ENCODE results near the gene OLFM1.

The OLFM1 gene

DNA sequence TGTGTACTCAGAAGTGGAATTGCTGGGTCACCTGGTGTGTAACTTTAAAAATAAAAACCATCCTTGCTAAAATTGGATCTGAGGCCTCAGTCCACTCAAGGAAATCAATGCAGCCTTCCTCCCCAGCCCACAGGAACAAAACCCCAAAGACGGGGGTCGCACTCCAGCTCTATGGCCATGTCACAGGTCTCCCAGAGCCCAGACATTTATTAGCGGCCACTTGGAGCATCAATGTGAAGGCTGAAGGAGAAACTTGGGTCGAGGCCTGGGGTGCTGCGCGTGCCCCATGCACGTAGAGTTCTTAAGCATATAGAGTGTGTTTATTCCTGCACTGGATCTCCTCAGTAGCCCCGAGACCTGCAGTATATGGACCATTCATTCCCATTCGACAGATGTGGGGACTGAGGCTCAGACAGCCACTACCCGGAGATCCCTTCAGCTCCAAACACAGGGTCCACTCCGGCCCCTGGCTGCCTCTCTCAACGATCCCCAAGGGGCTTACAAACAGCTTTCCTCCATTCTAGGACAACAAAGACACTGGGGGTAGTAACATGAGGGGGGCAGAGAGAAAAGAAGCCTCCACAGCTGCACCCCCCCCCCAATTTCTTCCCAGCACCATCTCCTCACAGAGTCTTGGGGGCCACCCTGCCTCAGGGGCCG is 14.3 kb upstream of the OLFM1 start:
- no peak overlapping the region for H3K27ac ChIP-seq (ENCODE audit: low read length)
- H3K36me3 ChIP-seq (ENCODE audit: control insufficient read depth, low read depth, low read length): no peaks in the 10 kb centered on the region
- no peak overlapping the region for H3K4me3 ChIP-seq (ENCODE audit: low read length)
- peaks cover 22% of the 10 kb centered on the region for H3K27me3 ChIP-seq (ENCODE audit: control insufficient read depth, insufficient read depth, low read length)
- no peaks in the 10 kb centered on the region for H3K9me3 ChIP-seq (ENCODE audit: control insufficient read depth, low read depth, low read length)
- peaks cover 11% of the 10 kb centered on the region for H3K4me1 ChIP-seq (ENCODE audit: control insufficient read depth, low read depth, low read length)
- no peak overlapping the region for H3K9ac ChIP-seq (ENCODE audit: low read length)

DNA sequence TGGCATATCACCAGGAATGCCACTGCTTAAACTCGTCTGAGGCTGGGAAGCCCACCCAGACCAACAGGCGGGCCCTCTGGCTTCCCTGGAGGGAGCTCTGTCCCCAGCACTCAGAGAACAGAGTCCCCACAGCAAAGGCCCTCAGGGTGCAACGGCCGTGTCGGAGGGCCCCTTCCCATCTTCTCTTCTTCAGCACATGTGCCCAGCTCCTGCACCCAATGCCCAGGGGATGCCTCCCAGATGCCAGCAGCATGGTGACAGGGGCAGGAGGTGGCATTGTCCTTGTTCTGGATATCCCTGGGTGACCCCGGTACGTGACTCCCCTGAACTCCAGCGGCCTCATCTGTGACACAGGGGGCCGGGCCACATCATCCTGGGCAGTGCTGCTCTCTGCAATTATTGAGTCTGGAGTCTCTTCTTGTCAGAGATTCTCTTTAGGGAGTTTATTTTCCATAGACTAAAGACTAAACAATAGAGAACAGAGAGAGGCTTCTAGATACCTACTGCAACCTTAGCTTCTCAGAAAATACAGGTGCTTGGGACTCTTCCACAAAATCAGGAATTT is 13.6 kb upstream of the OLFM1 start:
- Histone ChIP-seq H3K4me3 (ENCODE audit: low read length) (no peak overlapping the region), H3K9me3 (ENCODE audit: control insufficient read depth, low read depth, low read length) (no peaks in the 10 kb centered on the region), H3K27ac (ENCODE audit: low read length) (no peak overlapping the region), H3K4me1 (ENCODE audit: control insufficient read depth, low read depth, low read length) (peaks cover 11% of the 10 kb centered on the region), H3K9ac (ENCODE audit: low read length) (no peak overlapping the region), H3K27me3 (ENCODE audit: control insufficient read depth, insufficient read depth, low read length) (peaks cover 22% of the 10 kb centered on the region), H3K36me3 (ENCODE audit: control insufficient read depth, low read depth, low read length) (no peaks in the 10 kb centered on the region)

DNA sequence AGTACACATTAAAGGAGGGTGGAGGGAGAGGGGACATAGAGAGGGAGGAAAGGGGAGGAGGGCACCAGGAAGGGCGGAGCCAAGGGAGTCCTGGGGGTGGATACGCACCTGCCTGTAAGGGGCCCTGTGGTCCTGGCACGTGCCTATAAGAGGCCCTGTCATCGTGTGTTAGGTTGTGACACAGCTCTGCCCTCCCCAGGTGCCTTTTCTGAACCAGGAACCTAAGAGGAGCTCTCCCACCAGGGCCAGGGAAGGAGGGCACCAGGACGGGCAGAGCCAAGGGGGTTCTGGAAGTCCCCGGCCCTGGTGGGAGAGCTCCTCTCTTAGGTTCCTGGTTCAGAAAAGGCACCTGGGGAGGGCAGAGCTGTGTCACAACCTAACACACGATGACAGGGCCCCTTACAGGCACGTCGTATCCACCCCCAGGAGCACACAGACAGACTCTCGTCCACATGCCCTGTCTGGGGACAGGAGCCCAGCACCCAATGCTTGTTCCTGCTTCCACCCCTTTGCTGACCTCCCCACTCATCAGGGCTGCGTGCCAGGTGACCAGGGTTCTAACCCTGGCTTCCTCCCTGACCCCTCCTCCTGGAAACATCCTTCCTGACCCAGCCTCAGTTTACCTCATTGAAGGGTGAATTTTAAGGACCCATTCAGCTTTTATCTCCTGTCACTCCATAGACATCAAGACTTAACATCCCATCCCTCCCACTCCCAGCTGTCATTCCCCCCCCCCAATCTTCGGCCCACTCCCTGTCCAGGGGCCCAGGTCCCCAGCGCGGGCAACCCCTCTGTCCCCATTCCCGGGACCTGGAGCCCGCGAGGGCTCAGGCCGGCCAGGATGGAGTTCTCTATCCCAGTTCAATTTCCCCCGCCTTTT is 12.9 kb upstream of the OLFM1 start:
- Histone ChIP-seq H3K4me1 (ENCODE audit: control insufficient read depth, low read depth, low read length) (peaks cover 11% of the 10 kb centered on the region), H3K9ac (ENCODE audit: low read length) (no peak overlapping the region), H3K27ac (ENCODE audit: low read length) (no peak overlapping the region), H3K36me3 (ENCODE audit: control insufficient read depth, low read depth, low read length) (no peaks in the 10 kb centered on the region), H3K9me3 (ENCODE audit: control insufficient read depth, low read depth, low read length) (no peaks in the 10 kb centered on the region), H3K4me3 (ENCODE audit: low read length) (peak overlapping the region; percentile 58), H3K27me3 (ENCODE audit: control insufficient read depth, insufficient read depth, low read length) (peaks cover 22% of the 10 kb centered on the region)

DNA sequence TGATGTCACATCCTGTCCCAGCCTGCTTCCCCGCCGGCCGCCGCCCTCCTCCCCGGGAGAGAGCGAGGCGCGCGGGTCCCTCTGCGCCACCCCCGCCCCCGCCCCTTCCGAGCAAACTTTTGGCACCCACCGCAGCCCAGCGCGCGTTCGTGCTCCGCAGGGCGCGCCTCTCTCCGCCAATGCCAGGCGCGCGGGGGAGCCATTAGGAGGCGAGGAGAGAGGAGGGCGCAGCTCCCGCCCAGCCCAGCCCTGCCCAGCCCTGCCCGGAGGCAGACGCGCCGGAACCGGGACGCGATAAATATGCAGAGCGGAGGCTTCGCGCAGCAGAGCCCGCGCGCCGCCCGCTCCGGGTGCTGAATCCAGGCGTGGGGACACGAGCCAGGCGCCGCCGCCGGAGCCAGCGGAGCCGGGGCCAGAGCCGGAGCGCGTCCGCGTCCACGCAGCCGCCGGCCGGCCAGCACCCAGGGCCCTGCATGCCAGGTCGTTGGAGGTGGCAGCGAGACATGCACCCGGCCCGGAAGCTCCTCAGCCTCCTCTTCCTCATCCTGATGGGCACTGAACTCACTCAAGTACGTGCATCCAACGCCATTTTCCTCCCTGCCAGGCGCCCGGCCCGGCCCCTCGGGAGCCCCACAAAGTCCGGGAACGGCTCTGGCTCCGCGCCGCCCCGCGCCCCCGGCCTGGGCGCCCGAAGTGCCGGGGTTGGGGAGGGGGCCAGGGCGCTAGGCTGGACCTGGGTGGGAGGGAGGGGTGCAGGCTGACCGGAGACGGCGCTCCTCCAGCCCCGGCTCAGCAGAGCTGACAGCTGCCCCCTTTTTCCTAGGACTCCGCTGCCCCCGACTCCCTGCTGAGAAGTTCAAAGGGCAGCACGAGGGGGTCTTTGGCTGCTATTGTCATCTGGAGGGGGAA is 12.0 kb upstream of the OLFM1 start:
- peak overlapping the region; percentile 58 for H3K4me3 ChIP-seq (ENCODE audit: low read length)
- no peaks in the 10 kb centered on the region for H3K9me3 ChIP-seq (ENCODE audit: control insufficient read depth, low read depth, low read length)
- H3K27me3 ChIP-seq (ENCODE audit: control insufficient read depth, insufficient read depth, low read length): peaks cover 22% of the 10 kb centered on the region
- no peak overlapping the region for H3K27ac ChIP-seq (ENCODE audit: low read length)
- H3K4me1 ChIP-seq (ENCODE audit: control insufficient read depth, low read depth, low read length): peaks cover 7% of the 10 kb centered on the region
- no peaks in the 10 kb centered on the region for H3K36me3 ChIP-seq (ENCODE audit: control insufficient read depth, low read depth, low read length)
- no peak overlapping the region for H3K9ac ChIP-seq (ENCODE audit: low read length)

DNA sequence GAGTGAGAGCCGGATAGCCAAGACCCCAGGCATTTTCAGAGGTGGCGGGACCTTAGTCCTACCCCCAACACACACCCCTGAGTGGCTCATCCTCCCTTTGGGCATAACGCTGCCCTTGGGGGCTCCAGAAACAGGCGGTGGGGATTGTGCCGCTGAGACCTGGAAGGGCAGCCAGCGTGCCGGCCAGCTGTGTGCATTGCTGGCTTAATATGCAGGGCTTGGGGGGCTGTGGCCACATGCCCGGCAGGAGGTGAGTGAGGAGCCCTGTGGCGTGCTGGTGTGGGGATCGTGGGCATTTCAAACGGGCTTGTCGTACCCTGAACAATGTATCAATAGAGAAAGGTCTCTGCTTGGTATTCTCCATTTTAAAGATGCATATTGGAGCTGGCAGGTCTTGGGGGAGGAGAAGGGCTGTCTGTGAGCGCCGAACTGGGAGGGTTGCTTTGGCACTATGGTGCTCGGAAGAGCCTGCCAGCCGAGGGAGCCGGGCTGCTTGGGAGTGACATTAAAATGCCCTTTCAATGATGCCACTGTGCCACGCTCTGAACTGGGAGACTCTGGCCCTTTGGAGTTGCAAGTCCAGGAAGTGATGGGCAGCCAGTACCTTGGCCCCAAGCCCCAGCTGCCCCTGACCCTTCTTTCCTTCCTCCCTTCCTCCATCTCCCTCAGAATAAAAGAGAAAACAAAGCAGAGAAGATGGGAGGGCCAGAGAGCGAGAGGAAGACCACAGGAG is 11.2 kb upstream of the OLFM1 start:
- peak overlapping the region; percentile 58 for H3K4me3 ChIP-seq (ENCODE audit: low read length)
- H3K9ac ChIP-seq (ENCODE audit: low read length): no peak overlapping the region
- no peaks in the 10 kb centered on the region for H3K9me3 ChIP-seq (ENCODE audit: control insufficient read depth, low read depth, low read length)
- H3K27ac ChIP-seq (ENCODE audit: low read length): no peak overlapping the region
- H3K36me3 ChIP-seq (ENCODE audit: control insufficient read depth, low read depth, low read length): no peaks in the 10 kb centered on the region
- peaks cover 6% of the 10 kb centered on the region for H3K4me1 ChIP-seq (ENCODE audit: control insufficient read depth, low read depth, low read length)
- peaks cover 22% of the 10 kb centered on the region for H3K27me3 ChIP-seq (ENCODE audit: control insufficient read depth, insufficient read depth, low read length)

DNA sequence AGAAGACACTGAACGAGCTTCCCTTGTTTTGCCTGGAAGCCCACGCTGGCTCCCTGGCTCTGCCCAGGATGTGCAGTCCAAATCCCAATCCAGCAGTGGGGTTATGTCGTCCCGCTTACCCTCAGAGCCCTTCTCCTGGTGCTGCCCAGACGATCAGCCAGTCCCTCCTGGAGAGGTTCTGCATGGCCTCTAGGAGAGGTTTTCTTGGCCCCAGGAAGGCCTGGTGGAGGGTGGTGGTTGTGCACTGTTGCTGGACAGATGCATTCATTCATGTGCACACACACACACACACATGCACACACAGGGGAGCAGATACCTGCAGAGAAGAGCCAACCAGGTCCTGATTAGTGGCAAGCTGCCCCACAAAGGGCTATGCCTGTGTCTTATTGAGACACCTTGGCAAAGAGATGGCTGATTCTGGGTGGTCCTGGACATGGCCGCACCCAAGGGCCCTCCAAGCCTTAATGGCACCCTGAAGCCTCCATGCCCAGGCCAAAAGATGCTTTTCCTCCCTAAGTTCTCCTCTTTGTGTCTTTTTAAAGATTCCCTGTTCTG is 10.5 kb upstream of the OLFM1 start:
- Histone ChIP-seq H3K4me3 (ENCODE audit: low read length) (no peak overlapping the region), H3K9ac (ENCODE audit: low read length) (no peak overlapping the region), H3K36me3 (ENCODE audit: control insufficient read depth, low read depth, low read length) (no peaks in the 10 kb centered on the region), H3K9me3 (ENCODE audit: control insufficient read depth, low read depth, low read length) (no peaks in the 10 kb centered on the region), H3K27ac (ENCODE audit: low read length) (no peak overlapping the region), H3K27me3 (ENCODE audit: control insufficient read depth, insufficient read depth, low read length) (peaks cover 22% of the 10 kb centered on the region), H3K4me1 (ENCODE audit: control insufficient read depth, low read depth, low read length) (peaks cover 6% of the 10 kb centered on the region)

DNA sequence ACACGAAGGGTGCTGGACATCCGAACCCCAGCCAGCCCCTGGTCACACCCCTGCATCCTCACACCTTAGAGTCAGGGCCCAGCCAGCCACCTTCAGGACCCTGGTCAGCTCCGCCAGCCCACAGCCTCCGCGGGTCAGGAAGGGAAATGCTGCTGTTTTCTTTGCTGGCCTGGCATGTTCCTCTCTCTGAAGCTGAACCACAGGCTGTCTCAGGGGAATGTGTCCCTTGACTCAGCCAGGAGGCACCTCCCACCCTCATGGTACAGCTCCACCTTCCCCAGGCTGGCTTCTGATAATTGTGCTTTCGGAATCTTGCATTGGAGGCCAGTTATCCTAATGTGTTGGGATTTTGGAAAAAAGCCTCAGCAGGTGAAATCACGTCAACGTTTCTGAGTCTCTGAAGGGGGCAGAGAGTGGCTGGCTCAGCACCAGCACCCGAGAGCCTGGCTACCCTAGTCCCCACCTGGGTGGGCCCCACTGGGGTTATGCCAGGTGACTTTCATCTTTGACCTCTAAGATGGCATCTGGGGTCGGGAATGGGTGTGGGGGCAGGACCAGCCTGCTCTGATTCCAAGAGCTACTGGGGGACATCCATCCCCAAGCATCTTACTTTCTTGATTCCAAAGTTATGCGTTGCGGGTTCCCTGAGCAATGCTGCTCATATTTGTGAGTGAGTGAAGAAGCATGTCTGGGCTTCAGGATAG is 9.8 kb upstream of the OLFM1 start:
- H3K4me3 ChIP-seq (ENCODE audit: low read length): no peak overlapping the region
- no peaks in the 10 kb centered on the region for H3K9me3 ChIP-seq (ENCODE audit: control insufficient read depth, low read depth, low read length)
- H3K4me1 ChIP-seq (ENCODE audit: control insufficient read depth, low read depth, low read length): peaks cover 6% of the 10 kb centered on the region
- no peak overlapping the region for H3K27ac ChIP-seq (ENCODE audit: low read length)
- H3K36me3 ChIP-seq (ENCODE audit: control insufficient read depth, low read depth, low read length): no peaks in the 10 kb centered on the region
- H3K9ac ChIP-seq (ENCODE audit: low read length): no peak overlapping the region
- peaks cover 22% of the 10 kb centered on the region for H3K27me3 ChIP-seq (ENCODE audit: control insufficient read depth, insufficient read depth, low read length)

DNA sequence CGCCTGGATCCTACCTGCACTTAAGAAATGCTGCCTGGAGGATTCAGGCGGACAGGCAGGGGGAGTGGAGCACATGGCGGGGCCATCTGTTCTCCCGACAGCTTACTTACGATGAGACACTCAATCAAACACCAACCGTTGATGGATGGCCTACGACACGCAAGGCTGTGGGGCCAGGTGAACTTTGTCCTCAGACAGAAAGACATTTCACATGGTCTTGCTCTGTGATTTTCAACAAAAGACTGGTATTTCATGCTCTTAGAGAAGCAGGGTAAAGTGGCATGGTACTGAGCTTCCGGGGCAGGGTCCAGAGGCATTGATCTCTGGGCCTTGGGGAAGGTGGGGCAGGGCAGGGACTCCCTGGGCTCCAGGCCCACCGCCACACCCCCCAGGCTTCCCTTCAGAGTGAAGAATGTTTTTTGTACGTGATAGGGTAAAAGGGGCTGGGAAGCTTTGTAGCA is 9.1 kb upstream of the OLFM1 start:
- Histone ChIP-seq H3K27ac (ENCODE audit: low read length) (no peak overlapping the region), H3K9ac (ENCODE audit: low read length) (no peak overlapping the region), H3K4me1 (ENCODE audit: control insufficient read depth, low read depth, low read length) (peaks cover 6% of the 10 kb centered on the region), H3K4me3 (ENCODE audit: low read length) (no peak overlapping the region), H3K36me3 (ENCODE audit: control insufficient read depth, low read depth, low read length) (no peaks in the 10 kb centered on the region), H3K27me3 (ENCODE audit: control insufficient read depth, insufficient read depth, low read length) (peaks cover 22% of the 10 kb centered on the region), H3K9me3 (ENCODE audit: control insufficient read depth, low read depth, low read length) (no peaks in the 10 kb centered on the region)

DNA sequence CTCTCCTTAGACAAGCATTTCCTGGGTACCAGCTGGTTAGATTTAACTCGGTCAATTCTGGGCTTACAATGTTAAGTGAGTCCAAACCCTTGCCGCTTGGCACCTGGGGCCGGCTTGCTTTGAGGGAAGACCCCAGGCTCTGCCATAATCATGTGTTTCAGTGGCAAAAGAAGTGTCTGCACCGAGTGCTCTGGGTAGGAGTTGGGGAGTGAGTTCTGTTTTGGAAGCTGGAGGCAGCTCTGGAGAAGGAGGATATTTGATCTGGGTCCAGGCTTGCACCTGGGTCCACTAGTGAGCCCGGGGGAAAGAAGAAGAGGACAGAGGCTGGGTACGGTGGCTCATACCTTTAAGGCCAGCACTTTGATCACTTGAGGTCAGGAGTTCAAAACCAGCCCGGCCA is 8.4 kb upstream of the OLFM1 start:
- Histone ChIP-seq H3K9ac (ENCODE audit: low read length) (no peak overlapping the region), H3K27ac (ENCODE audit: low read length) (no peak overlapping the region), H3K36me3 (ENCODE audit: control insufficient read depth, low read depth, low read length) (no peaks in the 10 kb centered on the region), H3K9me3 (ENCODE audit: control insufficient read depth, low read depth, low read length) (no peaks in the 10 kb centered on the region), H3K4me3 (ENCODE audit: low read length) (no peak overlapping the region), H3K4me1 (ENCODE audit: control insufficient read depth, low read depth, low read length) (peaks cover 6% of the 10 kb centered on the region), H3K27me3 (ENCODE audit: control insufficient read depth, insufficient read depth, low read length) (peaks cover 22% of the 10 kb centered on the region)

DNA sequence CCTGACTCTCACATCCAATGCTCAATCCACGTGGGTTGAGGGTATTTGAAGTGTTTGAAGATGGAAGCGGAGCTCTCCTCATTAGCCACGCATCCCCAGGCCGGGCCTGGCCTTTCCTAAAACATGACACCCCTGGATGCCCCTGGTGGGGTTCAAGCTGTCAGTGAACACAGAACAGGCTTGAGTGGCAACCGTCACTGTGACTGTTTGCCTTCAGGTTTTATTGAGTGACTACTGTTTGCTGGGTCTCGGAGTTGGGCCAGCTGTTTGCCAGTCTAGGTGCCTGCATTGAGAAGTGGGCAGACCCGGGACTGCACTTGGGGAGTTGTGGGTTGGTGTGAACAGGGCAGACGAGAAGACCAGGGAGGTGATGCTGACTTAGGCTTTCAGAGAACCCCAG is 7.8 kb upstream of the OLFM1 start:
- H3K4me3 ChIP-seq (ENCODE audit: low read length): no peak overlapping the region
- H3K9ac ChIP-seq (ENCODE audit: low read length): no peak overlapping the region
- no peak overlapping the region for H3K27ac ChIP-seq (ENCODE audit: low read length)
- peaks cover 6% of the 10 kb centered on the region for H3K4me1 ChIP-seq (ENCODE audit: control insufficient read depth, low read depth, low read length)
- no peaks in the 10 kb centered on the region for H3K36me3 ChIP-seq (ENCODE audit: control insufficient read depth, low read depth, low read length)
- H3K9me3 ChIP-seq (ENCODE audit: control insufficient read depth, low read depth, low read length): no peaks in the 10 kb centered on the region
- H3K27me3 ChIP-seq (ENCODE audit: control insufficient read depth, insufficient read depth, low read length): peaks cover 20% of the 10 kb centered on the region

Data from iPS-18a (cell line).